Endothelial cell of umbilical vein (primary cell): Measurements from ENCODE around the gene STX8. TPM values are rescaled to one million over a fixed set of nuclear protein-coding genes. Genes with fewer than 3 reads are reported as not detected.

Experiments
- BruUV-seq: library from RNA; stranded (reverse); fragments of 400-500 nt; replicated peaks from 2 replicates; lab custom pipeline; 2021; lab: Mats Ljungman, UMichigan
- CTCF ChIA-PET: fragments of 300-600, 350-600 bp; sonication (Branson Sonifier 250); formaldehyde crosslinking; loops from one replicate; lab custom pipeline; 2021; ENCODE audit warnings: antibody characterized with exemption, inconsistent platforms; lab: Charles Lee
- POLR2A ChIA-PET: fragments of 300-600, 350-600 bp; sonication (Branson Sonifier 250); formaldehyde crosslinking; loops from one replicate; lab custom pipeline; 2021; ENCODE audit warnings: antibody characterized with exemption, inconsistent platforms; lab: Charles Lee
- DNase-seq: peaks from one replicate; pipeline ENCODE4 v3.0.0-alpha.2; 2011; ENCODE audit warnings: low read depth, low spot score
- FAIRE-seq: peaks from 2 replicates; lab custom pipeline; 2011; peaks lifted over from hg19 to GRCh38; lab: Jason Lieb, UNC
- H2AFZ ChIP-seq: 2 replicates; pipeline ENCODE4 v1.6.0; 2012; ENCODE audit warnings: low read depth, low read length, control low read depth, inconsistent platforms
- H3K27ac ChIP-seq: 2 replicates; pipeline ENCODE4 v1.5.1; 2011; ENCODE audit warnings: low read depth, mild to moderate bottlenecking, control low read depth, low read length, moderate library complexity; ENCODE audit not compliant: insufficient read depth
- H3K27me3 ChIP-seq, 2 experiments: 2 replicates each; pipeline versions ENCODE4 v1.6.0 to v1.6.1; 2011; ENCODE audit warnings: low read length in 2 of 2, mixed read lengths in 1 of 2; ENCODE audit not compliant: control insufficient read depth in 2 of 2, insufficient read depth in 2 of 2
- H3K36me3 ChIP-seq, 2 experiments: 2 replicates in 1 of 2; 3 replicates in 1 of 2; pipeline ENCODE4 v1.5.1; 2011; ENCODE audit warnings: low read length in 2 of 2, mild to moderate bottlenecking in 1 of 2, moderate library complexity in 1 of 2; ENCODE audit not compliant: control insufficient read depth in 2 of 2, insufficient read depth in 2 of 2; ENCODE audit errors: extremely low read depth in 1 of 2
- H3K4me1 ChIP-seq: 3 replicates; pipeline ENCODE4 v1.5.1; 2011; ENCODE audit warnings: mild to moderate bottlenecking, low read length; ENCODE audit not compliant: control insufficient read depth, insufficient read depth; ENCODE audit errors: extremely low read depth
- H3K4me2 ChIP-seq: 2 replicates; pipeline ENCODE4 v1.6.1; 2011; ENCODE audit warnings: low read length, control low read depth, mixed read lengths; ENCODE audit not compliant: insufficient read depth
- H3K4me3 ChIP-seq, 3 experiments: fragments of 200-600 bp in 1 of 3; sonication (generic), shearing (Covaris generic) in 1 of 3; replicated peaks in 1 of 3; 2 replicates each; pipeline ENCODE4 v1.5.1; 2011 to 2016; ENCODE audit warnings: control low read depth in 3 of 3, low read length in 3 of 3, mild to moderate bottlenecking in 2 of 3, inconsistent platforms in 1 of 3, low read depth in 1 of 3, moderate library complexity in 1 of 3; ENCODE audit not compliant: insufficient read depth in 1 of 3
- H3K79me2 ChIP-seq: 2 replicates; pipeline ENCODE4 v1.6.0; 2012; ENCODE audit warnings: low read length, inconsistent platforms; ENCODE audit not compliant: control insufficient read depth, insufficient read depth
- H3K9ac ChIP-seq: replicated peaks from 2 replicates; pipeline ENCODE3; 2011; ENCODE audit warnings: low read length, control low read depth; ENCODE audit not compliant: insufficient read depth; ENCODE audit errors: extremely low read depth
- H3K9me1 ChIP-seq: replicated peaks from 3 replicates; pipeline ENCODE4 v1.6.0; 2011; ENCODE audit warnings: mild to moderate bottlenecking, low read length; ENCODE audit not compliant: control insufficient read depth, insufficient read depth; ENCODE audit errors: extremely low read depth
- H3K9me3 ChIP-seq: replicated peaks from 2 replicates; pipeline ENCODE4 v1.5.1; 2012; ENCODE audit warnings: low read length, inconsistent platforms; ENCODE audit not compliant: control insufficient read depth, insufficient read depth
- H4K20me1 ChIP-seq: replicated peaks from 2 replicates; pipeline ENCODE3; 2011; ENCODE audit warnings: mild to moderate bottlenecking, low read length; ENCODE audit not compliant: control insufficient read depth, insufficient read depth; ENCODE audit errors: extremely low read depth
- CTCF ChIP-seq, 2 donors: IDR thresholded peaks; 1 replicate in 1 of 2; 2 replicates in 1 of 2; pipeline ENCODE4 v1.5.1; 2011; ENCODE audit warnings: low read length in 2 of 2, mild to moderate bottlenecking in 2 of 2, moderate library complexity in 2 of 2, control low read depth in 1 of 2, inconsistent platforms in 1 of 2, low read depth in 1 of 2; ENCODE audit not compliant: insufficient read depth in 1 of 2; ENCODE audit errors: extremely low read depth in 1 of 2
- EZH2 ChIP-seq: IDR thresholded peaks from 2 replicates; pipeline ENCODE4 v1.6.1; 2012; ENCODE audit warnings: borderline replicate concordance, low read depth, mild to moderate bottlenecking, moderate library complexity, low read length, inconsistent platforms; ENCODE audit not compliant: severe bottlenecking
- FOS ChIP-seq: IDR thresholded peaks from 2 replicates; pipeline ENCODE4 v1.6.1; 2011; ENCODE audit warnings: mild to moderate bottlenecking, low read length, moderate library complexity, borderline replicate concordance; ENCODE audit not compliant: insufficient read depth
- GATA2 ChIP-seq: IDR thresholded peaks from 2 replicates; pipeline ENCODE4 v1.7.0; 2011; ENCODE audit warnings: low read depth, mild to moderate bottlenecking, moderate library complexity, mixed read lengths, low read length; ENCODE audit not compliant: insufficient read length, insufficient read depth
- JUN ChIP-seq: IDR thresholded peaks from 2 replicates; pipeline ENCODE4 v1.6.1; 2011; ENCODE audit warnings: borderline replicate concordance, low read depth; ENCODE audit not compliant: insufficient read length, insufficient read depth
- MYC ChIP-seq: IDR thresholded peaks from one replicate; pipeline ENCODE4 v1.6.1; 2011; ENCODE audit warnings: mild to moderate bottlenecking, low read depth, low read length
- POLR2A ChIP-seq: IDR thresholded peaks from 2 replicates; pipeline ENCODE4 v1.6.1; 2012; ENCODE audit warnings: low read depth, mild to moderate bottlenecking, control low read depth, low read length
- POLR2AphosphoS5 ChIP-seq: IDR thresholded peaks from 2 replicates; pipeline ENCODE4 v1.6.1; 2012; ENCODE audit warnings: low read depth, mild to moderate bottlenecking, control low read depth, low read length, moderate library complexity; ENCODE audit not compliant: insufficient read depth
- dilution Hi-C: fragments of 300-500 bp; cut with MboI; formaldehyde crosslinking; loops from one replicate; pipeline ENCODE4 v1.15.0; 2019; ENCODE audit warnings: low sequenced_read_pairs; ENCODE audit not compliant: extremely low pct_ligation_motif_present
- intact Hi-C: fragments of 100-400 bp; cut with micrococcal nuclease; formaldehyde crosslinking; loops from one replicate; pipeline ENCODE4 v1.10.0; 2022
- polyA plus RNA-seq, 4 experiments: library from polyadenylated mRNA; depleted of rRNA in 3 of 4; stranded (reverse) in 3 of 4; unstranded in 1 of 4; fragments of >200 nt; gene quantifications; 2 replicates each; pipeline versions ENCODE4 v1.2.1 to v1.2.3, GENCODE V29; 2011 to 2012; ENCODE audit warnings: missing spikeins in 1 of 4
- total RNA-seq: library from RNA; stranded (reverse); gene quantifications from 2 replicates; pipeline ENCODE4 v1.2.3, GENCODE V29; 2021
- TF ChIP-seq, protein P1 (sequence below): IDR thresholded peaks from 2 replicates; pipeline ENCODE4 v1.6.1; 2011; ENCODE audit not compliant: insufficient read depth, insufficient read length

STX8 gene
- total and polyA plus RNA-seq, 2 donors (not counting 3 experiments of a cell fraction or from before 2014, with no cell fraction given), result 25.9 to 67.3 TPM

DNA sequence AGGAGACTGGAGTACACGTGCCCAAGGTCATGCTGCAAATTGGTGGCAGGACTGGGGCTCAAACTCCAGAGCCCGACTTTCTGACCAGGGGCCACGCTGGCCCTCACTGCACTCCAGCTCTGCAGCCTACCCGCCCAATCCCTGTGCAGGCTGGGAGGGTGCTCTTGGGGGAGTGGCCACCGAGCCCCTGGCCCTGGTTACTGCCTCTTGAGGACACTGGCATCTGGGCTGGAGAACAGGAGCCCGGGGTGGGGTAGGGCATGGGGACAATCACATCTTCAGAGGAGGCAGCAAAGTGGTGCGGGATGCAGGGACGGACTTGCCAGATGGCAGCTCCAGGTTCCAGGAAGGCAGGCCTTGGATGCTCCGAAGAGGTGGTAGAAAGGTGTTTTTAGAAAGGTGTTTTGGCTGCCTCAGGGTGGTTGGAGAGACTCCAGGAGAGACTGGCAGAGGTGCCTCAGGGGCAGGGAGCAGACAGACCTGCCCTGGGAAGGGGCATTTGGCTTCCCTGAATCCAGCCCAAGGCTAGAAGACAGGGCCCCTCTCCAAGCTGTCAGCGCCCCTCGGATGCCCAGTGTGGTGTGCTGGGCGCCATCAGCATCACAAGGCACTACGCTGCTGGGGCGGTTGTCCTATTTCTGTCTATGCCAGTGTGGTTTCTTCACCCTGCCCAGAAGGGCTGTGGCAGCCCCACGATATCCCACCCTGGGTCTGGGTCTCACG lies 333.7 kb downstream of the STX8 start:
- Histone ChIP-seq H3K4me1 (peaks cover 13% of the 10 kb centered on the region), H3K36me3 (no peaks in the 10 kb centered on the region), H3K9me3 (no peaks in the 10 kb centered on the region), H3K27ac (no peak overlapping the region), H3K9me1 (no peaks in the 10 kb centered on the region), H3K27me3 (no peaks in the 10 kb centered on the region), H3K4me2 (no peak overlapping the region), H2AFZ (no peak overlapping the region), H3K79me2 (no peaks in the 10 kb centered on the region), H4K20me1 (no peaks in the 10 kb centered on the region), H3K9ac (no peak overlapping the region), H3K4me3 (no peak overlapping the region)
- DNase-seq, result no peak
- ChIA-PET CTCF (interaction anchor here (0.6 kb wide), 1 partner anchor 14 kb away, joined by 3 read pairs; no protein-coding TSS in a partner anchor), POLR2A (no interaction called here)
- dilution Hi-C loops, result no loop called here
- no TSS peak for BruUV-seq
- FAIRE-seq, result no peak
- intact Hi-C loops, result no loop called here
- no peak for TF ChIP-seq MYC
- no peak for TF ChIP-seq GATA2
- TF ChIP-seq CTCF (IDR thresholded peaks at IDR 0.05; ENCODE audit: extremely low read depth in 1 of 2, insufficient read depth in 1 of 2, low read depth in 1 of 2, low read length in 2 of 2), result no peak
- no peak for TF ChIP-seq JUN
- no peak for TF ChIP-seq POLR2A
- TF ChIP-seq FOS, result no peak
- TF ChIP-seq EZH2, result no peak
- TF ChIP-seq, protein P1, sequence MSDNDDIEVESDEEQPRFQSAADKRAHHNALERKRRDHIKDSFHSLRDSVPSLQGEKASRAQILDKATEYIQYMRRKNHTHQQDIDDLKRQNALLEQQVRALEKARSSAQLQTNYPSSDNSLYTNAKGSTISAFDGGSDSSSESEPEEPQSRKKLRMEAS, result no peak
- no peak for TF ChIP-seq POLR2AphosphoS5
